Fibroblast of the aortic adventitia (primary cell): ENCODE results near the gene GSG1L. TPM values are rescaled to one million over a fixed set of nuclear protein-coding genes. Genes with fewer than 3 reads are reported as not detected.

Experiments used
- DNase-seq: peaks from one replicate; pipeline ENCODE4 v3.0.0-alpha.2; 2010; ENCODE audit warnings: low read depth
- H3K4me3 ChIP-seq: 2 replicates; pipeline ENCODE4 v1.5.1; 2011; ENCODE audit warnings: low read depth, mild to moderate bottlenecking, control low read depth, low read length, moderate library complexity
- total RNA-seq: library from RNA; depleted of rRNA; stranded (reverse); fragments of >200 nt; gene quantifications from 2 replicates; pipeline ENCODE4 v1.2.3, GENCODE V29; 2012; ENCODE audit warnings: low replicate concordance
- TF ChIP-seq, protein P1 (sequence below): IDR thresholded peaks from 2 replicates; pipeline ENCODE4 v1.5.1; 2011; ENCODE audit warnings: mild to moderate bottlenecking, low read length, control low read depth, inconsistent platforms; ENCODE audit not compliant: insufficient read depth

GSG1L gene
- total RNA-seq, 1 donor = not detected

DNA sequence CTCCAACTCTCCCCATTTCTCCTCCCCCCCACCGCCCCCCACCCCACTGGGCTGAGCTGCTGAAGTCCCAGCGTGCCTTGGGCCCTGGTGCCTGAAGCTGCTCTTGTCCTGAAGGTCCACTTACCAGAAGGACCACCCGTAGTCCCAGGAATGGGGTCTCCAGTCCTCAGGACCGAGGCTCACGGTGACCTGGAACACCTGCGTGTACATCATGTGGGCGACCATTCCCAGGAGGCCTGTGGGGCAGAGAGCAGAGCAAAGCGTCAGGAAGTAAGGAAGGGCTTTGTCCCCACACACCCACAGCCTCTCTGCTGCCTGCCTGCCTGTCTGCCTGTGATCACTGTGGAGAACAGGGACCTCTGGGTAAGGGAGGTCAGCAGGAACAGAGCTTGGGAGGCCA lies 218.7 kb downstream of the GSG1L start:
- no peak overlapping the region for H3K4me3 ChIP-seq
- TF ChIP-seq, protein P1, sequence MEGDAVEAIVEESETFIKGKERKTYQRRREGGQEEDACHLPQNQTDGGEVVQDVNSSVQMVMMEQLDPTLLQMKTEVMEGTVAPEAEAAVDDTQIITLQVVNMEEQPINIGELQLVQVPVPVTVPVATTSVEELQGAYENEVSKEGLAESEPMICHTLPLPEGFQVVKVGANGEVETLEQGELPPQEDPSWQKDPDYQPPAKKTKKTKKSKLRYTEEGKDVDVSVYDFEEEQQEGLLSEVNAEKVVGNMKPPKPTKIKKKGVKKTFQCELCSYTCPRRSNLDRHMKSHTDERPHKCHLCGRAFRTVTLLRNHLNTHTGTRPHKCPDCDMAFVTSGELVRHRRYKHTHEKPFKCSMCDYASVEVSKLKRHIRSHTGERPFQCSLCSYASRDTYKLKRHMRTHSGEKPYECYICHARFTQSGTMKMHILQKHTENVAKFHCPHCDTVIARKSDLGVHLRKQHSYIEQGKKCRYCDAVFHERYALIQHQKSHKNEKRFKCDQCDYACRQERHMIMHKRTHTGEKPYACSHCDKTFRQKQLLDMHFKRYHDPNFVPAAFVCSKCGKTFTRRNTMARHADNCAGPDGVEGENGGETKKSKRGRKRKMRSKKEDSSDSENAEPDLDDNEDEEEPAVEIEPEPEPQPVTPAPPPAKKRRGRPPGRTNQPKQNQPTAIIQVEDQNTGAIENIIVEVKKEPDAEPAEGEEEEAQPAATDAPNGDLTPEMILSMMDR = no peak
- no peak for DNase-seq

DNA sequence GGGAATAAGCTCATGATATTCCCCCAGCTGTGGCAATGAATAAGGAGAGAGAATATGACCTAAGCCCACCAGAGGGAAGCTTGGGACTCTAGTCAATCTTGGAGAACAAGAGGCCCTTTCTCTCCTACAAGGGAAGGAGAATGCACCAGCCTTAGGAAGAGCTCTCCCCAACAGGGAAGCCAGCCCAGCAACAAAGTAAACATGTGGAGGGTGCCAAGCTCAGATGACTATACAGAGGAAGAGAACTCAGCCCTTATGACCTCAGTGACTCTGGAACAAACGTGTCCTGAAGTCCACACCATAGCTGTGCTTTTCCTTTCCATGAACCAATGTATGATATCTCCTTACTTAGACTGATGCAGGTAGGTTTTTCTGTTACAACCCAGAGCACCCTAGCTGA lies 219.7 kb downstream of the GSG1L start:
- TF ChIP-seq, protein P1 = no peak
- no peak for DNase-seq
- no peak overlapping the region for H3K4me3 ChIP-seq

DNA sequence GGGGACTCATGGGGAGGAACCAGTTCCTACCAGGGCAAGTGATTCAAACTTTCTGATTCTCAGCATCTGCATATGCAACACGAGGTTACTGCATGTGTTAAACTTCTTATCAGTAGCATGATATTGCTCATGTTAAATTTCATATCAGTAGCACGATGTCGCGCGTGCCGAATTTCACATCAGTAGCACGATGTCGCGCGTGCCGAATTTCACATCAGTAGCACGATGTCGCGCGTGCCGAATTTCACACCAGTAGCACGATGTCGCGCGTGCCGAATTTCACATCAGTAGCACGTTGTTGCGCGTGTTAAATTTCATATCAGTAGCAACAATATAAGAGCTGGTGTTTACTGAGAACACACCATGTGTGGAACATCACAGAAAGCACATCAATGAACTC lies 221.6 kb downstream of the GSG1L start:
- TF ChIP-seq, protein P1 = no peak
- no peak for DNase-seq
- H3K4me3 ChIP-seq = no peak overlapping the region

DNA sequence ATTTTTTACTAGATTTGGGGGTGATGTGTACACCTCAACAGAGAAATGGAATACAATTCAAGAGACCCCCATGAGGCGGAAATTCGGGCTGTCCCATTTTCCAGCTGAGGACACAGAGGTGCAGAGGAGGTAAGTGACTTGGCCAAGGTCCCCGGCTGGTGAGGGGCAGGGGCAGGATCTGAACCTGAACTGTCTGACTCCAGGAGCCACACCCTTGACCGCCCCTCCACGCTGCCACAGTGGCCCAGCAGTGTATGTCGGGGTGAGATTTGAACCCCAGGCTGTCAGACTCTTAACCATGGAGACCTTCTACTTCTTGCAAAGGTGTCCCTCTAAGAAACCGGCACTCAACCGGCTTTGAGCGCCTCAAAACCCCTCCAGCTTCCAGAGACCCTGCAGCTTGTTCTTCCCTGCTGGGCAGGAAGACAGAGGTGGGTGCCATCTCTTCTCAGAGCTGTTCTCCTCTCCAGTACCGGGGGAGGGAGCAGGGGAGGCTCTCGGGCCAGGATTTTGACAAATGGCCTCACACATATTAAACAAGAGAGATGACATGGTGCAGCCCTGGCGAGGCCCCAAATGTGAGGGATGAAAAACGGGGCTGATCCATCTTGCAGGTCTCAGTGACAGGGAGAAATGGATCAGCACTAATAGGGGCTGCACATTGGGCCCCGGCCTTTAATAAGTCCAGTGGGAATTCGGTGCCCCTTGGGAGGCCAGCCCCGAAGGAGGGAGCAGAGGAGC lies 222.3 kb downstream of the GSG1L start:
- TF ChIP-seq, protein P1 = no peak
- H3K4me3 ChIP-seq = no peak overlapping the region
- DNase-seq = no peak

DNA sequence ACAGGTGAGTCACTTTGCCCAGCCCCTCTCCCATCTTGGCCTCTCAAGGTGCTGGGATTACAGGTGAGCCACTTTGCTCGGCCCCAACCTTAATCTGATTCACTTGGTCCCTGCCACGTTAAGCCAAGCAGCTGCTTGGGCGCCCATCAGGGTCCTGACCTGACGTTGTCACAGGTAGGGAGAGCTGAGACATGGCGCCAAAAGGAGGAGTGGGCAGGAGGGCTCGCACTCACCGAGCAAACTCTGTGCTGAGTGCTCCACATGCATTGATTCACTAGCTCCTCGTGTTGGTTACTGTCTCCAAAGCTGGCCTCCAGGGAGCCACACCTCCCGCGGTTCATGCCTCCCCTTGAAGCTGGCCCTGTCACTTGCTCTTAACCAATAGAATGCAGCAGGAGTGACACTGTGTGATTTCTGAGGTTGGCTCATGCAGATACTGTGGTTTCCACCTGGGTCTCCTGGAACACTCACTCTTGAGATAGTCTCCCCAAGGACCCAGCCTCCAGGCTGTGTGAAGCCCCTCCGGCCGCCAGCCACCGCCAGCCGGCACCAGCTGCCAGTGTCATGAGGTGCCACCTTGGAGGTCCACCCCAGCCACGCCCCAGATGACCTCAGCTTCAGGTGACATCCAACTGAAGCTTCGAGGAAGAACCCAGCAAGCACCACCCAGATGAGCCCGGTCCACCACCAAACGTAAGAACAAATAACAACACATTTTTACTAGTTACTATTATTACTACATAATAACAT lies 223.0 kb downstream of the GSG1L start:
- no peak for DNase-seq
- H3K4me3 ChIP-seq = no peak overlapping the region
- TF ChIP-seq, protein P1 = no peak

DNA sequence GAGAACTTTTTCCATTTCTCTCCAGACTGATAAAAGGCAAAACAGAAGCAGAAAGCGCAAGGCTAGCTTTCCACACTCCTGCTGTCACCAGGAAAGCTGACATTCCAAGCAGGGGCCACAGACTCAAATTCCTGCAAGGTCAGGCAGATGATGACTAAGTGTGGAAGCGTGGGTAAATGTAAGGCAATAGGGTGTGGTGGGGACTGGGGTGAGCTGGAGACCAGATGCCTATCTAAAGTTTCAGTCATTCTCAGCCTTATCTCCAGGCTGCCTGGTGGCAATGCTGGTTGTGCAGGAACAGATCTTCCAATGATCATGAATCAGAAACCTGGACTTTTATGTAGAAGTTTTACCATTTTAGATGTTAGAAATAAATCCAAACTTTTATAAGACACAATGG lies 224.1 kb downstream of the GSG1L start:
- H3K4me3 ChIP-seq = no peak overlapping the region
- peak; percentile 13 for DNase-seq
- TF ChIP-seq, protein P1 = no peak
